Trophoblast cell (in vitro differentiated cells and primary cell): ENCODE results near the gene ODAD2.
A peak's percentile ranks its signal among the peaks of the same experiment; 100 is the strongest.
"Not testable (repeated sequence)": the region's sequence is repeated elsewhere in the genome, so short reads cannot be mapped to it uniquely, and the experiment has no call there.

Experiments
- DNase-seq, 2 donors: peaks; one replicate each; pipeline ENCODE4 v3.0.0-alpha.2; 2016
- H2AFZ ChIP-seq: 2 replicates; pipeline ENCODE4 v1.6.1; 2013; ENCODE audit warnings: low read length, moderate library complexity, mild to moderate bottlenecking; ENCODE audit not compliant: insufficient read depth, poor library complexity
- H2AK5ac ChIP-seq: 2 replicates; pipeline ENCODE4 v1.6.1; 2013; ENCODE audit warnings: mild to moderate bottlenecking, low read length
- H2BK120ac ChIP-seq: 2 replicates; pipeline ENCODE4 v1.6.1; 2013; ENCODE audit warnings: low read length, mild to moderate bottlenecking, moderate library complexity; ENCODE audit not compliant: insufficient read depth, poor library complexity
- H2BK12ac ChIP-seq: 2 replicates; pipeline ENCODE4 v1.6.1; 2013; ENCODE audit warnings: mild to moderate bottlenecking, low read length, moderate library complexity
- H2BK5ac ChIP-seq: 2 replicates; pipeline ENCODE4 v1.6.1; 2013; ENCODE audit warnings: low read length, low read depth, moderate library complexity, mild to moderate bottlenecking; ENCODE audit not compliant: poor library complexity
- H3K14ac ChIP-seq: 2 replicates; pipeline ENCODE4 v1.6.1; 2013; ENCODE audit warnings: mild to moderate bottlenecking, low read length
- H3K18ac ChIP-seq: 2 replicates; pipeline ENCODE4 v1.6.1; 2013; ENCODE audit warnings: mild to moderate bottlenecking, low read length
- H3K23ac ChIP-seq: 2 replicates; pipeline ENCODE4 v1.6.1; 2013; ENCODE audit warnings: low read length
- H3K27ac ChIP-seq: 2 replicates; pipeline ENCODE4 v1.5.1; 2013; ENCODE audit warnings: low read depth, mild to moderate bottlenecking, inconsistent platforms, low read length, moderate library complexity
- H3K27me3 ChIP-seq: 2 replicates; pipeline ENCODE4 v1.6.1; 2013; ENCODE audit warnings: inconsistent platforms, mild to moderate bottlenecking, low read length, moderate library complexity; ENCODE audit not compliant: insufficient read depth
- H3K36me3 ChIP-seq, 2 experiments: 1 replicate in 1 of 2; 2 replicates in 1 of 2; pipeline ENCODE4 v1.6.1; 2013; ENCODE audit warnings: low read length in 2 of 2, mild to moderate bottlenecking in 2 of 2, moderate library complexity in 1 of 2; ENCODE audit not compliant: insufficient read depth in 2 of 2, control insufficient read depth in 1 of 2
- H3K4ac ChIP-seq: 2 replicates; pipeline ENCODE4 v1.6.1; 2013; ENCODE audit warnings: low read depth, mild to moderate bottlenecking, low read length, moderate library complexity
- H3K4me1 ChIP-seq, 2 experiments: 1 replicate in 1 of 2; 2 replicates in 1 of 2; pipeline ENCODE4 v1.6.1; 2013; ENCODE audit warnings: low read length in 2 of 2, mild to moderate bottlenecking in 2 of 2, moderate library complexity in 1 of 2; ENCODE audit not compliant: insufficient read depth in 2 of 2, control insufficient read depth in 1 of 2
- H3K4me2 ChIP-seq: 2 replicates; pipeline ENCODE4 v1.6.1; 2013; ENCODE audit warnings: inconsistent platforms, mild to moderate bottlenecking, low read length, moderate library complexity
- H3K4me3 ChIP-seq: 2 replicates; pipeline ENCODE4 v1.5.1; 2013; ENCODE audit warnings: mild to moderate bottlenecking, low read depth, low read length, inconsistent platforms
- H3K79me1 ChIP-seq: one replicate; pipeline ENCODE4 v1.6.1; 2013; ENCODE audit warnings: low read length
- H3K79me2 ChIP-seq: 2 replicates; pipeline ENCODE4 v1.6.1; 2013; ENCODE audit warnings: low read length, mild to moderate bottlenecking; ENCODE audit not compliant: control insufficient read depth, insufficient read depth, poor library complexity
- H3K9ac ChIP-seq: 2 replicates; pipeline ENCODE4 v1.6.1; 2013; ENCODE audit warnings: mild to moderate bottlenecking, low read length
- H3K9me3 ChIP-seq: 2 replicates; pipeline ENCODE4 v1.6.1; 2013; ENCODE audit warnings: low read depth, mild to moderate bottlenecking, control low read depth, inconsistent platforms, low read length; ENCODE audit not compliant: insufficient read depth
- H4K12ac ChIP-seq: 2 replicates; pipeline ENCODE4 v1.6.1; 2013; ENCODE audit warnings: low read depth, mild to moderate bottlenecking, low read length, moderate library complexity
- H4K8ac ChIP-seq: 2 replicates; pipeline ENCODE4 v1.6.1; 2013; ENCODE audit warnings: low read depth, mild to moderate bottlenecking, low read length, moderate library complexity
- H4K91ac ChIP-seq: one replicate; pipeline ENCODE4 v1.6.1; 2013; ENCODE audit warnings: low read depth, mild to moderate bottlenecking, low read length, moderate library complexity
- WGBS: extraction: QIAGEN DNeasy Blood & Tissue Kit; methylation state at CpG from one replicate; pipeline ENCODE4 v1.1.7; 2013; ENCODE audit warnings: missing lambda C conversion rate; ENCODE audit not compliant: insufficient read length, insufficient coverage; ENCODE audit errors: extremely low coverage; 5-methylcytosine and 5-hydroxymethylcytosine counted together

ODAD2 gene

GRCh38 chr10:27908231-27908630 lies 90.6 kb downstream of the ODAD2 start:
- H3K36me3 ChIP-seq = no peaks in the 10 kb centered on the region
- H3K4me1 ChIP-seq = no peaks in the 10 kb centered on the region
- H2BK120ac ChIP-seq = no peak overlapping the region
- H2BK5ac ChIP-seq = no peak overlapping the region
- no peak overlapping the region for H4K12ac ChIP-seq
- H4K8ac ChIP-seq = no peak overlapping the region
- H4K91ac ChIP-seq = no peak overlapping the region
- no peak for DNase-seq
- H3K14ac ChIP-seq = no peak overlapping the region
- H2AK5ac ChIP-seq = no peak overlapping the region
- H3K27ac ChIP-seq = no peak overlapping the region
- no peak overlapping the region for H3K4ac ChIP-seq
- no CpG with 5 or more reads among the region's 3 CpGs for WGBS
- H2AFZ ChIP-seq = no peak overlapping the region
- H3K79me1 ChIP-seq = no peaks in the 10 kb centered on the region
- H3K4me3 ChIP-seq = no peak overlapping the region
- H2BK12ac ChIP-seq = no peak overlapping the region
- H3K4me2 ChIP-seq = no peak overlapping the region
- no peaks in the 10 kb centered on the region for H3K79me2 ChIP-seq
- H3K23ac ChIP-seq = no peak overlapping the region
- H3K9ac ChIP-seq = no peak overlapping the region
- H3K27me3 ChIP-seq = no peaks in the 10 kb centered on the region
- H3K9me3 ChIP-seq = no peaks in the 10 kb centered on the region
- no peak overlapping the region for H3K18ac ChIP-seq

- H3K27me3 ChIP-seq, H3K9me3 ChIP-seq, H3K4me2 ChIP-seq, H3K23ac ChIP-seq, H3K18ac ChIP-seq, H4K8ac ChIP-seq, H3K36me3 ChIP-seq, H3K4me3 ChIP-seq, H2AFZ ChIP-seq, H3K79me2 ChIP-seq, H4K12ac ChIP-seq, H2BK120ac ChIP-seq, H3K4me1 ChIP-seq, H2BK5ac ChIP-seq, H2BK12ac ChIP-seq, DNase-seq, H4K91ac ChIP-seq, H3K4ac ChIP-seq, H2AK5ac ChIP-seq, H3K79me1 ChIP-seq, H3K27ac ChIP-seq, H3K9ac ChIP-seq, H3K14ac ChIP-seq: not testable (repeated sequence)
- WGBS = no CpG with 5 or more reads among the region's 6 CpGs
Measured at GRCh38 chr10:27899485-27899884, 99.4 kb downstream of the ODAD2 start.

- no CpG with 5 or more reads among the region's 8 CpGs for WGBS
- H3K27ac ChIP-seq = no peak overlapping the region
- H3K14ac ChIP-seq = no peak overlapping the region
- no peak overlapping the region for H3K4me2 ChIP-seq
- H2AK5ac ChIP-seq = no peak overlapping the region
- no peak overlapping the region for H3K4me3 ChIP-seq
- no peak overlapping the region for H2BK12ac ChIP-seq
- H3K4ac ChIP-seq = no peak overlapping the region
- peak overlapping the region; percentile 7 for H4K8ac ChIP-seq
- no peaks in the 10 kb centered on the region for H3K9me3 ChIP-seq
- no peak overlapping the region for H3K9ac ChIP-seq
- no peaks in the 10 kb centered on the region for H3K79me1 ChIP-seq
- no peak overlapping the region for H2BK5ac ChIP-seq
- peak overlapping the region; percentile 5 for H4K91ac ChIP-seq
- H2BK120ac ChIP-seq = no peak overlapping the region
- no peaks in the 10 kb centered on the region for H3K27me3 ChIP-seq
- H3K36me3 ChIP-seq = no peaks in the 10 kb centered on the region
- no peak overlapping the region for H2AFZ ChIP-seq
- peaks cover 0 to 4% of the 10 kb centered on the region in 2 experiments for H3K4me1 ChIP-seq
- H3K79me2 ChIP-seq = no peaks in the 10 kb centered on the region
- no peak overlapping the region for H4K12ac ChIP-seq
- DNase-seq = no peak
- H3K23ac ChIP-seq = no peak overlapping the region
- H3K18ac ChIP-seq = no peak overlapping the region
Measured at GRCh38 chr10:27899058-27899457, 99.8 kb downstream of the ODAD2 start.

- no peaks in the 10 kb centered on the region for H3K9me3 ChIP-seq
- H3K36me3 ChIP-seq = no peaks in the 10 kb centered on the region
- no peak overlapping the region for H4K12ac ChIP-seq
- no peak overlapping the region for H3K4me2 ChIP-seq
- no peak overlapping the region for H4K8ac ChIP-seq
- no peak overlapping the region for H2BK120ac ChIP-seq
- no peak overlapping the region for H3K23ac ChIP-seq
- H2BK5ac ChIP-seq = no peak overlapping the region
- no CpG with 5 or more reads among the region's 7 CpGs for WGBS
- H2AFZ ChIP-seq = no peak overlapping the region
- no peak overlapping the region for H3K9ac ChIP-seq
- H2AK5ac ChIP-seq = no peak overlapping the region
- H3K18ac ChIP-seq = no peak overlapping the region
- no peak overlapping the region for H3K14ac ChIP-seq
- no peak overlapping the region for H4K91ac ChIP-seq
- H3K4me3 ChIP-seq = no peak overlapping the region
- no peak for DNase-seq
- no peaks in the 10 kb centered on the region for H3K79me2 ChIP-seq
- no peak overlapping the region for H3K27ac ChIP-seq
- H3K79me1 ChIP-seq = no peaks in the 10 kb centered on the region
- no peak overlapping the region for H2BK12ac ChIP-seq
- no peak overlapping the region for H3K4ac ChIP-seq
- H3K27me3 ChIP-seq = no peaks in the 10 kb centered on the region
- no peaks in the 10 kb centered on the region for H3K4me1 ChIP-seq
Measured at GRCh38 chr10:27893358-27893954, 105.4 kb downstream of the ODAD2 start.
